ENCODE data around the gene SLC22A5. TPM values are rescaled to one million over a fixed set of nuclear protein-coding genes. Genes with fewer than 3 reads are reported as not detected.

The SLC22A5 gene
- total and polyA plus RNA-seq, 9 of the 15 experiments (the other 6 are each of a cell fraction or from before 2014, with no cell fraction given), result 3.0 to 16.6 (median 8.3) TPM

DNA sequence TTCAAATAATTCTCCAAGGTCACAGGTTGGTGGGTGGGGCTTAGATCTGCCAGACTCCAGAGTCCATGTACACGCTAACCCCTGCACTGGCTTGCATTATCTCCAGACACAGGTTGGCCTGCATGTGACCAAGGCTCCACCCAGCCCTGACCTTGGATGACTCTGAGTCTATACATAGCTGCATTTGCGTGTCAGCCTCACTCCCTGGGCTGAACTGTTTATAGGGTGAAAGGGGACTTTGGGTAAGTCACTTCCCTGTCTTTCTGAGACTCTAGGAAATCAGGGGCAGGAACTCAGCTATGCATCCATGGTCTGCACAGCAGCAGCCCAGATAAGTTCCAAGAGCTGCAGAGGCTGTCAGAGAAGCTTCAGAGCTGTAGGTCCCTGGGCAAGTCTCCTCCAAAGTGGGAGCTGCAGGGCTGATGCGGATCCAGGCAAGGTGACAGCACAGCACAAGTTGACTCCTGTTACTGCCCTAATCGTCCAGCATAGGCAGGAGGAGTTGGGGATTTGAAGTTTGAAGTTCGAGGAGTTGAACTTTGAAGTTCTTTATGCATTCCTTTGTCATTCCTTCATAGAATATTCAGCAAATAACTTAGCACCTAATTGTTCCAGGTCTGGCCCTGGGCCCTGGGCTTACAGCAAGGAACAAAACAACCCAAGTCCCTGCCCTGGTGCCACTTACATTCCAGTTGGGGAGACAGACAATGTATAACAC is 53.4 kb downstream of the SLC22A5 start (continued):
- TF ChIP-seq, protein P1, sequence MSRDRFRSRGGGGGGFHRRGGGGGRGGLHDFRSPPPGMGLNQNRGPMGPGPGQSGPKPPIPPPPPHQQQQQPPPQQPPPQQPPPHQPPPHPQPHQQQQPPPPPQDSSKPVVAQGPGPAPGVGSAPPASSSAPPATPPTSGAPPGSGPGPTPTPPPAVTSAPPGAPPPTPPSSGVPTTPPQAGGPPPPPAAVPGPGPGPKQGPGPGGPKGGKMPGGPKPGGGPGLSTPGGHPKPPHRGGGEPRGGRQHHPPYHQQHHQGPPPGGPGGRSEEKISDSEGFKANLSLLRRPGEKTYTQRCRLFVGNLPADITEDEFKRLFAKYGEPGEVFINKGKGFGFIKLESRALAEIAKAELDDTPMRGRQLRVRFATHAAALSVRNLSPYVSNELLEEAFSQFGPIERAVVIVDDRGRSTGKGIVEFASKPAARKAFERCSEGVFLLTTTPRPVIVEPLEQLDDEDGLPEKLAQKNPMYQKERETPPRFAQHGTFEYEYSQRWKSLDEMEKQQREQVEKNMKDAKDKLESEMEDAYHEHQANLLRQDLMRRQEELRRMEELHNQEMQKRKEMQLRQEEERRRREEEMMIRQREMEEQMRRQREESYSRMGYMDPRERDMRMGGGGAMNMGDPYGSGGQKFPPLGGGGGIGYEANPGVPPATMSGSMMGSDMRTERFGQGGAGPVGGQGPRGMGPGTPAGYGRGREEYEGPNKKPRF (IDR thresholded peaks at IDR 0.05; ENCODE audit: low read depth, low read length), result no peak
- TF ChIP-seq TAF1 (IDR thresholded peaks at IDR 0.05; ENCODE audit: control insufficient read depth, extremely low read depth, insufficient read depth, low read length, severe bottlenecking), result peak; percentile 52
- TF ChIP-seq, protein P2, sequence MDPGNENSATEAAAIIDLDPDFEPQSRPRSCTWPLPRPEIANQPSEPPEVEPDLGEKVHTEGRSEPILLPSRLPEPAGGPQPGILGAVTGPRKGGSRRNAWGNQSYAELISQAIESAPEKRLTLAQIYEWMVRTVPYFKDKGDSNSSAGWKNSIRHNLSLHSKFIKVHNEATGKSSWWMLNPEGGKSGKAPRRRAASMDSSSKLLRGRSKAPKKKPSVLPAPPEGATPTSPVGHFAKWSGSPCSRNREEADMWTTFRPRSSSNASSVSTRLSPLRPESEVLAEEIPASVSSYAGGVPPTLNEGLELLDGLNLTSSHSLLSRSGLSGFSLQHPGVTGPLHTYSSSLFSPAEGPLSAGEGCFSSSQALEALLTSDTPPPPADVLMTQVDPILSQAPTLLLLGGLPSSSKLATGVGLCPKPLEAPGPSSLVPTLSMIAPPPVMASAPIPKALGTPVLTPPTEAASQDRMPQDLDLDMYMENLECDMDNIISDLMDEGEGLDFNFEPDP (CRISPR knock-in tag; IDR thresholded peaks at IDR 0.05), result no peak
- TF ChIP-seq, protein P3, sequence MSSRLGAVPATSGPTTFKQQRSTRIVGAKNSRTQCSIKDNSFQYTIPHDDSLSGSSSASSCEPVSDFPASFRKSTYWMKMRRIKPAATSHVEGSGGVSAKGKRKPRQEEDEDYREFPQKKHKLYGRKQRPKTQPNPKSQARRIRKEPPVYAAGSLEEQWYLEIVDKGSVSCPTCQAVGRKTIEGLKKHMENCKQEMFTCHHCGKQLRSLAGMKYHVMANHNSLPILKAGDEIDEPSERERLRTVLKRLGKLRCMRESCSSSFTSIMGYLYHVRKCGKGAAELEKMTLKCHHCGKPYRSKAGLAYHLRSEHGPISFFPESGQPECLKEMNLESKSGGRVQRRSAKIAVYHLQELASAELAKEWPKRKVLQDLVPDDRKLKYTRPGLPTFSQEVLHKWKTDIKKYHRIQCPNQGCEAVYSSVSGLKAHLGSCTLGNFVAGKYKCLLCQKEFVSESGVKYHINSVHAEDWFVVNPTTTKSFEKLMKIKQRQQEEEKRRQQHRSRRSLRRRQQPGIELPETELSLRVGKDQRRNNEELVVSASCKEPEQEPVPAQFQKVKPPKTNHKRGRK (tag; IDR thresholded peaks at IDR 0.05), result no peak
- no peak for TF ChIP-seq ARHGAP35 (IDR thresholded peaks at IDR 0.05; ENCODE audit: partially characterized antibody)
- TF ChIP-seq ZNF197 (CRISPR knock-in tag; IDR thresholded peaks at IDR 0.05; ENCODE audit: low read depth), result peak; percentile 91
- TF ChIP-seq, protein P4, sequence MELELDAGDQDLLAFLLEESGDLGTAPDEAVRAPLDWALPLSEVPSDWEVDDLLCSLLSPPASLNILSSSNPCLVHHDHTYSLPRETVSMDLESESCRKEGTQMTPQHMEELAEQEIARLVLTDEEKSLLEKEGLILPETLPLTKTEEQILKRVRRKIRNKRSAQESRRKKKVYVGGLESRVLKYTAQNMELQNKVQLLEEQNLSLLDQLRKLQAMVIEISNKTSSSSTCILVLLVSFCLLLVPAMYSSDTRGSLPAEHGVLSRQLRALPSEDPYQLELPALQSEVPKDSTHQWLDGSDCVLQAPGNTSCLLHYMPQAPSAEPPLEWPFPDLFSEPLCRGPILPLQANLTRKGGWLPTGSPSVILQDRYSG (tag; conservative IDR thresholded peaks at IDR 0.05; ENCODE audit: low read depth), result peak; percentile 48; the same call in 1 of the 2 replicates
- TF ChIP-seq HIVEP1 (CRISPR knock-in tag; IDR thresholded peaks at IDR 0.05), result no peak
- peak; percentile 93 for TF ChIP-seq SP1 (CRISPR knock-in tag; IDR thresholded peaks at IDR 0.05)
- TF ChIP-seq, protein P5, sequence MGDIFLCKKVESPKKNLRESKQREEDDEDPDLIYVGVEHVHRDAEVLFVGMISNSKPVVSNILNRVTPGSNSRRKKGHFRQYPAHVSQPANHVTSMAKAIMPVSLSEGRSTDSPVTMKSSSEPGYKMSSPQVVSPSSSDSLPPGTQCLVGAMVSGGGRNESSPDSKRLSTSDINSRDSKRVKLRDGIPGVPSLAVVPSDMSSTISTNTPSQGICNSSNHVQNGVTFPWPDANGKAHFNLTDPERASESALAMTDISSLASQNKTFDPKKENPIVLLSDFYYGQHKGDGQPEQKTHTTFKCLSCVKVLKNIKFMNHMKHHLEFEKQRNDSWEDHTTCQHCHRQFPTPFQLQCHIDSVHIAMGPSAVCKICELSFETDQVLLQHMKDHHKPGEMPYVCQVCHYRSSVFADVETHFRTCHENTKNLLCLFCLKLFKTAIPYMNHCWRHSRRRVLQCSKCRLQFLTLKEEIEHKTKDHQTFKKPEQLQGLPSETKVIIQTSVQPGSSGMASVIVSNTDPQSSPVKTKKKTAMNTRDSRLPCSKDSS (IDR thresholded peaks at IDR 0.05; ENCODE audit: low read depth, partially characterized antibody), result no peak
- TF ChIP-seq, protein P6, sequence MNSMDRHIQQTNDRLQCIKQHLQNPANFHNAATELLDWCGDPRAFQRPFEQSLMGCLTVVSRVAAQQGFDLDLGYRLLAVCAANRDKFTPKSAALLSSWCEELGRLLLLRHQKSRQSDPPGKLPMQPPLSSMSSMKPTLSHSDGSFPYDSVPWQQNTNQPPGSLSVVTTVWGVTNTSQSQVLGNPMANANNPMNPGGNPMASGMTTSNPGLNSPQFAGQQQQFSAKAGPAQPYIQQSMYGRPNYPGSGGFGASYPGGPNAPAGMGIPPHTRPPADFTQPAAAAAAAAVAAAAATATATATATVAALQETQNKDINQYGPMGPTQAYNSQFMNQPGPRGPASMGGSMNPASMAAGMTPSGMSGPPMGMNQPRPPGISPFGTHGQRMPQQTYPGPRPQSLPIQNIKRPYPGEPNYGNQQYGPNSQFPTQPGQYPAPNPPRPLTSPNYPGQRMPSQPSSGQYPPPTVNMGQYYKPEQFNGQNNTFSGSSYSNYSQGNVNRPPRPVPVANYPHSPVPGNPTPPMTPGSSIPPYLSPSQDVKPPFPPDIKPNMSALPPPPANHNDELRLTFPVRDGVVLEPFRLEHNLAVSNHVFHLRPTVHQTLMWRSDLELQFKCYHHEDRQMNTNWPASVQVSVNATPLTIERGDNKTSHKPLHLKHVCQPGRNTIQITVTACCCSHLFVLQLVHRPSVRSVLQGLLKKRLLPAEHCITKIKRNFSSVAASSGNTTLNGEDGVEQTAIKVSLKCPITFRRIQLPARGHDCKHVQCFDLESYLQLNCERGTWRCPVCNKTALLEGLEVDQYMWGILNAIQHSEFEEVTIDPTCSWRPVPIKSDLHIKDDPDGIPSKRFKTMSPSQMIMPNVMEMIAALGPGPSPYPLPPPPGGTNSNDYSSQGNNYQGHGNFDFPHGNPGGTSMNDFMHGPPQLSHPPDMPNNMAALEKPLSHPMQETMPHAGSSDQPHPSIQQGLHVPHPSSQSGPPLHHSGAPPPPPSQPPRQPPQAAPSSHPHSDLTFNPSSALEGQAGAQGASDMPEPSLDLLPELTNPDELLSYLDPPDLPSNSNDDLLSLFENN (IDR thresholded peaks at IDR 0.05; ENCODE audit: low read depth in 2 of 2, low read length in 2 of 2), result peak in 1 of 2 experiments; percentile 85; a peak in 2 of 4 replicates
- no peak for TF ChIP-seq ZNF778 (CRISPR knock-in tag; IDR thresholded peaks at IDR 0.05)
- TF ChIP-seq DDX20 (tag; IDR thresholded peaks at IDR 0.05; ENCODE audit: low read depth), result no peak; the same call in 1 of the 2 replicates
- peak; percentile 57 to 87; a peak in 3 of 4 replicates for TF ChIP-seq TRIM24 (IDR thresholded peaks at IDR 0.05)
